AG04450 (cell line): ENCODE data around the gene LEMD2. TPM values are rescaled to one million over a fixed set of nuclear protein-coding genes. Genes with fewer than 3 reads are reported as not detected.

Source experiments
- CTCF ChIA-PET: fragments of 300-600, 350-600 bp; formaldehyde crosslinking; extraction: SDS; loops from one replicate; lab custom pipeline; 2022; ENCODE audit warnings: antibody characterized with exemption, inconsistent platforms; lab: Charles Lee
- POLR2A ChIA-PET: fragments of 350-600 bp; formaldehyde crosslinking; extraction: SDS; loops from one replicate; lab custom pipeline; 2021; ENCODE audit warnings: antibody characterized with exemption, inconsistent platforms; lab: Yijun Ruan, JAX
- DNase-seq: peaks from one replicate; pipeline ENCODE4 v3.0.0-alpha.2; 2011; ENCODE audit warnings: low read depth, low spot score
- H3K27ac ChIP-seq: one replicate; pipeline ENCODE4 v1.5.1; 2012; ENCODE audit warnings: low read depth, low read length, control low read depth
- H3K27me3 ChIP-seq: one replicate; pipeline ENCODE4 v1.6.0; 2012; ENCODE audit warnings: low read length; ENCODE audit not compliant: control insufficient read depth, insufficient read depth
- H3K4me3 ChIP-seq: 2 replicates; pipeline ENCODE4 v1.5.1; 2011; ENCODE audit warnings: mild to moderate bottlenecking, low read depth, low read length, control low read depth
- H3K9me3 ChIP-seq: 2 replicates; pipeline ENCODE4 v1.5.1; 2012; ENCODE audit warnings: low read length; ENCODE audit not compliant: control insufficient read depth, insufficient read depth
- polyA plus RNA-seq: library from polyadenylated mRNA; depleted of rRNA; stranded (reverse); fragments of >200 nt; gene quantifications from 2 replicates; pipeline ENCODE4 v1.2.3, GENCODE V29; 2011
- TF ChIP-seq, protein P1 (sequence below): IDR thresholded peaks from 2 replicates; pipeline ENCODE4 v1.5.1; 2011; ENCODE audit warnings: low read depth, low read length, control low read depth, inconsistent platforms

LEMD2 gene
- polyA plus RNA-seq, 1 experiment = 47.4 TPM

DNA sequence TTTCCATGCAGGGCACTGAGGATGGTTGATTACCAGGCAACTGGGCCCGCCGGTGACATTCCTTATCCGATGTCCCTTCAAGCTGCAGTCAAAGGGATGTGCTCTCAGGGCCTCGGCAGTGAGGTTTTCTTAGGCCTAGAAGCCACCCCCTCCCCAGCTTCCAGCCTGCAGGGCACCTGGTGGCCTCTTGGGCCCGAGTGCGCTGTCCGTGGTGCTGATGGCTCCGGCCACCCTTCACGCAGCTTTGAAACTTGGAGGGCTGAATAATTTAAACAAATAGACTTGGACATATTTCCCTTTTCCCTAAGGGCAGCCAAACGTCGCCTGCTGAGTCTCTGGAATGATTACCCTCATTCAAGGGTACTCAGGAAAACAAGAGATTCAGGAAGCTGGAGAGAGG, 23.7 kb upstream of the LEMD2 start:
- Histone ChIP-seq H3K27ac (no peak overlapping the region), H3K9me3 (no peaks in the 10 kb centered on the region), H3K4me3 (no peak overlapping the region), H3K27me3 (peaks cover 33% of the 10 kb centered on the region)
- TF ChIP-seq, protein P1, sequence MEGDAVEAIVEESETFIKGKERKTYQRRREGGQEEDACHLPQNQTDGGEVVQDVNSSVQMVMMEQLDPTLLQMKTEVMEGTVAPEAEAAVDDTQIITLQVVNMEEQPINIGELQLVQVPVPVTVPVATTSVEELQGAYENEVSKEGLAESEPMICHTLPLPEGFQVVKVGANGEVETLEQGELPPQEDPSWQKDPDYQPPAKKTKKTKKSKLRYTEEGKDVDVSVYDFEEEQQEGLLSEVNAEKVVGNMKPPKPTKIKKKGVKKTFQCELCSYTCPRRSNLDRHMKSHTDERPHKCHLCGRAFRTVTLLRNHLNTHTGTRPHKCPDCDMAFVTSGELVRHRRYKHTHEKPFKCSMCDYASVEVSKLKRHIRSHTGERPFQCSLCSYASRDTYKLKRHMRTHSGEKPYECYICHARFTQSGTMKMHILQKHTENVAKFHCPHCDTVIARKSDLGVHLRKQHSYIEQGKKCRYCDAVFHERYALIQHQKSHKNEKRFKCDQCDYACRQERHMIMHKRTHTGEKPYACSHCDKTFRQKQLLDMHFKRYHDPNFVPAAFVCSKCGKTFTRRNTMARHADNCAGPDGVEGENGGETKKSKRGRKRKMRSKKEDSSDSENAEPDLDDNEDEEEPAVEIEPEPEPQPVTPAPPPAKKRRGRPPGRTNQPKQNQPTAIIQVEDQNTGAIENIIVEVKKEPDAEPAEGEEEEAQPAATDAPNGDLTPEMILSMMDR = peak; percentile 58
- CTCF ChIA-PET = no interaction called here
- POLR2A ChIA-PET = no interaction called here
- DNase-seq = no peak

DNA sequence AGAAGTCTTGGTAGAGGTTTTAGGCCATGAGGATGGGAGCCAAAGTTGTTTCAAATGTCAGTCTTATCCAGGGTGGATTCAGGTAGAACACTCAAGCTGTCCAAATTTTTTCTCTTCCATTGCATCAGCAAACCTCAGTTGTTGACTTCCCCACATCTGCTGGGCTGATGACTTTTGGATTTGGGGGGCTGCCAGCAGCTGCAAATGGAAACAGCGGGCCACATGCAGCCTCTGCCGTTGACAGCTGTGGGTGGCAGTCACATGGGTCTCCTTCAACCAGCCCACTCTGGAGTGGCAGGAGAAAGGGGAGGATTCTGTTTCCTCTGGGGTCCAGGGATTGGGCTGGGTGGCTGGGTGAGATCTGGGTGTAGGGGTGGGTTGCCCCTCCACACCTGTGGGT, 20.7 kb upstream of the LEMD2 start:
- no peak overlapping the region for H3K27ac ChIP-seq
- no peaks in the 10 kb centered on the region for H3K9me3 ChIP-seq
- TF ChIP-seq, protein P1 = no peak
- ChIA-PET CTCF (no interaction called here), POLR2A (no interaction called here)
- H3K4me3 ChIP-seq = no peak overlapping the region
- no peak for DNase-seq
- peaks cover 44% of the 10 kb centered on the region for H3K27me3 ChIP-seq

DNA sequence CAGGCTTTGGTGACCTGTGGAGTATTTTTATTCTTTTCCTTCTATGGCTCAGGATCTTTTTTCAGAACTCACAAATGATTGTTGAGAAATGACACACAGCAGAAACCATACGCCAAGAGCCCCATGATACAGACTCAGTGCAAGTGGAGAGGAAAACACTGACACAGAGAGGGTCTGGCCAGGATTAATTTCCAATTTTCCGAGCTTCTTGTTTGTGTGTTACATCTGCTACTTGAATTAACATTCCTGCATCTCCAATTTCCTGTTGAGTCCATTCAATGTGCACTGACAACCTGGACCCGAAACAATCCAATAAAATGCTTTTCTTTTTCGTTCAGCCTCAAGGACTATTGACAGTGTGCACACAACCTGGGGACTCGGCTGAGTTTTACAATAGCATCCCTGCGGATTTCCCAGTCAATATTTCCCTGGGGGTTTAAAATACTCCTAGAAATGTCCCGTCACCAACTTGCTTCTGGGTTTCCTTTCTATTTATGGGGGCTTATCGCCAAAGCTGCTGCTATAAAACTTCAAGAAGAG, 19.8 kb upstream of the LEMD2 start:
- H3K27ac ChIP-seq = no peak overlapping the region
- no peak overlapping the region for H3K4me3 ChIP-seq
- H3K9me3 ChIP-seq = no peaks in the 10 kb centered on the region
- ChIA-PET POLR2A (no interaction called here), CTCF (interaction anchor here (1.2 kb wide), 1 partner anchor 16 kb away, joined by 4 read pairs; no protein-coding TSS in a partner anchor)
- no peak for DNase-seq
- TF ChIP-seq, protein P1 = no peak
- H3K27me3 ChIP-seq = peaks cover 45% of the 10 kb centered on the region

DNA sequence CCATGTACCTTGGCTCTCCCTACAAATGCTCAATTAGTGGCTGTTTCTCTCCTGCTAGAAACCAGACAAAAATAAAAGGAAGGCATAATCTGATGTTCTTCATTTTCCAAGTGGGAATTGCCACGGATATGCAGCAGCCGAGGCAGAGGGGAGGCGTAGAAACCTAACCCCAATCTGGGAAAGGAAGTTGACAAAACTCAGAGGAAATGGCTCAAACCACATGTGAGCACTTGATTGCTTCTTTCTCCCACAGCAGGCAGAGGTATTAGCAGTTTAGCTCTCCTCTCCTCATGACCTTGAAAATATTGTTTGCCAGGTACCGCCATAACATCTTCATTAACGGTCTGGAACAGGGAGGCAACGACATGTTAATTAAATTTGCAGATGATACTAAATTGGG, 18.7 kb upstream of the LEMD2 start:
- TF ChIP-seq, protein P1 = no peak
- Histone ChIP-seq H3K9me3 (no peaks in the 10 kb centered on the region), H3K27ac (no peak overlapping the region), H3K27me3 (peaks cover 45% of the 10 kb centered on the region), H3K4me3 (no peak overlapping the region)
- no peak for DNase-seq
- CTCF ChIA-PET = no interaction called here
- POLR2A ChIA-PET = no interaction called here

DNA sequence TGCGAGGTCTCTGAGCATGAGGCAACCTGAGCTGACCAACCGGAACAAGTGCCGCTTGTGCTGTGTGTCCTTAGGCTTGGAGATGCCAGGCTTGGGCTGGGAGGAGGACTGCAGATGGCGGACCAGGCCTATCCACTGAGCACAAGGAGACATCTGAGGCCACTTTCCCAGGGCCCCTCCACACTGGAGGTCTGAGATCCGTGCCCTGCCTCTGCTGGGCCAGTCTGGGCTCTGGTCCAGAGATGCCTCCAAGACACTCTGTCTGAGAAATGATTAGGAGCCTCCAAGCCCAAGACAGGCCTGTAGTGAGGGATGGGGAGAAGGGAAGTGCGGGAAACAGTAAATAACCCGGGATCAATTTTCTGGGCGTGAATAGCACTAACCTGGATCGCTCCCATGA, 17.9 kb upstream of the LEMD2 start:
- H3K27me3 ChIP-seq = peaks cover 45% of the 10 kb centered on the region

More for the DNA sequence above, 17.9 kb upstream of the LEMD2 start:
- ChIA-PET POLR2A (no interaction called here), CTCF (no interaction called here)
- TF ChIP-seq, protein P1 = no peak
- no peak for DNase-seq
- H3K27ac ChIP-seq = no peak overlapping the region
- no peak overlapping the region for H3K4me3 ChIP-seq
- no peaks in the 10 kb centered on the region for H3K9me3 ChIP-seq
